H9 (cell line): ENCODE measurements around the gene ZRANB1. TPM values are rescaled to one million over a fixed set of nuclear protein-coding genes. Genes with fewer than 3 reads are reported as not detected.

ENCODE experiments used
- DNase-seq: peaks from one replicate; pipeline ENCODE4 v3.0.0-alpha.2; 2017
- H2AFZ ChIP-seq: one replicate; pipeline ENCODE4 v1.6.1; 2013; ENCODE audit warnings: mild to moderate bottlenecking, low read length, control low read depth, moderate library complexity
- H2AK5ac ChIP-seq: 2 replicates; pipeline ENCODE4 v1.6.1; 2013; ENCODE audit warnings: low read length, control low read depth, mixed read lengths; ENCODE audit not compliant: insufficient read length
- H2BK120ac ChIP-seq: one replicate; pipeline ENCODE4 v1.6.1; 2013; ENCODE audit warnings: low read depth, mild to moderate bottlenecking, low read length, control low read depth, inconsistent platforms; ENCODE audit not compliant: poor library complexity, severe bottlenecking
- H2BK12ac ChIP-seq: 2 replicates; pipeline ENCODE4 v1.6.1; 2013; ENCODE audit warnings: low read length, control low read depth, mixed read lengths, low read depth; ENCODE audit not compliant: insufficient read length
- H2BK15ac ChIP-seq: 2 replicates; pipeline ENCODE4 v1.6.1; 2013; ENCODE audit warnings: low read depth, low read length, control low read depth
- H2BK20ac ChIP-seq: one replicate; pipeline ENCODE4 v1.6.1; 2013; ENCODE audit warnings: low read depth, mild to moderate bottlenecking, low read length, control low read depth, inconsistent platforms; ENCODE audit not compliant: poor library complexity, severe bottlenecking
- H2BK5ac ChIP-seq: 2 replicates; pipeline ENCODE4 v1.6.1; 2013; ENCODE audit warnings: low read length, control low read depth, mixed read lengths; ENCODE audit not compliant: insufficient read length
- H3K14ac ChIP-seq: 2 replicates; pipeline ENCODE4 v1.6.1; 2013; ENCODE audit warnings: low read length, control low read depth; ENCODE audit not compliant: insufficient read depth
- H3K18ac ChIP-seq: 2 replicates; pipeline ENCODE4 v1.6.1; 2013; ENCODE audit warnings: low read depth, mild to moderate bottlenecking, mixed read lengths, low read length, control low read depth; ENCODE audit not compliant: insufficient read length
- H3K23ac ChIP-seq: 2 replicates; pipeline ENCODE4 v1.6.1; 2013; ENCODE audit warnings: low read length, control low read depth, mixed read lengths, low read depth; ENCODE audit not compliant: insufficient read length
- H3K23me2 ChIP-seq: 2 replicates; pipeline ENCODE4 v1.6.1; 2013; ENCODE audit warnings: low read depth, mild to moderate bottlenecking, mixed read lengths, low read length, control low read depth; ENCODE audit not compliant: insufficient read length, poor library complexity, severe bottlenecking
- H3K27ac ChIP-seq: 2 replicates; pipeline ENCODE4 v1.5.1; 2013; ENCODE audit warnings: low read length, control low read depth, mixed read lengths, low read depth; ENCODE audit not compliant: insufficient read length
- H3K27me3 ChIP-seq: 2 replicates; pipeline ENCODE4 v1.6.1; 2013; ENCODE audit warnings: low read length, control low read depth, inconsistent platforms; ENCODE audit not compliant: insufficient read depth
- H3K4ac ChIP-seq: 2 replicates; pipeline ENCODE4 v1.6.1; 2013; ENCODE audit warnings: low read depth, mild to moderate bottlenecking, control low read depth, inconsistent platforms, low read length, moderate library complexity
- H3K4me1 ChIP-seq: 2 replicates; pipeline ENCODE4 v1.6.1; 2013; ENCODE audit warnings: low read length, control low read depth, inconsistent platforms; ENCODE audit not compliant: insufficient read depth
- H3K4me2 ChIP-seq: 2 replicates; pipeline ENCODE4 v1.6.1; 2013; ENCODE audit warnings: low read length, control low read depth, mixed read lengths; ENCODE audit not compliant: insufficient read length, insufficient read depth
- H3K56ac ChIP-seq: 2 replicates; pipeline ENCODE4 v1.6.1; 2013; ENCODE audit warnings: low read depth, mild to moderate bottlenecking, mixed read lengths, low read length, control low read depth; ENCODE audit not compliant: insufficient read length
- H3K79me1 ChIP-seq: 2 replicates; pipeline ENCODE4 v1.6.1; 2013; ENCODE audit warnings: low read depth, mild to moderate bottlenecking, moderate library complexity, low read length, control low read depth, inconsistent platforms; ENCODE audit not compliant: insufficient read depth, poor library complexity, severe bottlenecking
- H3K79me2 ChIP-seq: 2 replicates; pipeline ENCODE4 v1.6.1; 2013; ENCODE audit warnings: low read length, control low read depth, inconsistent platforms; ENCODE audit not compliant: insufficient read depth
- H3K9ac ChIP-seq: 2 replicates; pipeline ENCODE4 v1.6.1; 2013; ENCODE audit warnings: low read length, control low read depth, mixed read lengths; ENCODE audit not compliant: insufficient read length; ENCODE audit errors: extremely low read depth
- H3K9me3 ChIP-seq: one replicate; pipeline ENCODE4 v1.6.1; 2013; ENCODE audit warnings: low read depth, low read length, inconsistent platforms; ENCODE audit not compliant: control insufficient read depth
- H3T11ph ChIP-seq: one replicate; pipeline ENCODE4 v1.6.1; 2013; ENCODE audit warnings: mild to moderate bottlenecking, low read length, control low read depth, inconsistent platforms
- H4K20me1 ChIP-seq: one replicate; pipeline ENCODE4 v1.6.1; 2013; ENCODE audit not compliant: control insufficient read depth, insufficient read length, insufficient read depth
- H4K5ac ChIP-seq: 2 replicates; pipeline ENCODE4 v1.6.1; 2013; ENCODE audit warnings: low read depth, mild to moderate bottlenecking, mixed read lengths, low read length, control low read depth; ENCODE audit not compliant: insufficient read length
- H4K8ac ChIP-seq: replicated peaks from 2 replicates; pipeline ENCODE4 v1.6.1; 2013; ENCODE audit warnings: low read length, control low read depth, mixed read lengths, low read depth; ENCODE audit not compliant: insufficient read length
- H4K91ac ChIP-seq: 2 replicates; pipeline ENCODE4 v1.6.1; 2013; ENCODE audit warnings: low read depth, mild to moderate bottlenecking, moderate library complexity, mixed read lengths, low read length, control low read depth; ENCODE audit not compliant: insufficient read length
- H3K27ac Mint-ChIP-seq, 3 experiments: 2 replicates in 2 of 3; 3 replicates in 1 of 3; pipeline ENCODE4 v1.8.0; 2020 to 2021; ENCODE audit warnings: mixed read lengths in 3 of 3, mild to moderate bottlenecking in 1 of 3, moderate library complexity in 1 of 3
- H3K27me3 Mint-ChIP-seq: 2 replicates; pipeline ENCODE4 v1.8.0; 2021; ENCODE audit warnings: low read depth, mild to moderate bottlenecking, moderate library complexity, mixed read lengths
- H3K36me3 Mint-ChIP-seq, 3 experiments: 2 replicates in 2 of 3; 3 replicates in 1 of 3; pipeline ENCODE4 v1.8.0; 2020 to 2021; ENCODE audit warnings: low read depth in 3 of 3, mixed read lengths in 3 of 3; ENCODE audit not compliant: insufficient read depth in 1 of 3
- H3K4me1 Mint-ChIP-seq, 2 experiments: 2 replicates each; pipeline ENCODE4 v1.8.0; 2020; ENCODE audit warnings: mixed read lengths in 2 of 2
- H3K4me3 Mint-ChIP-seq, 2 experiments: 2 replicates in 1 of 2; 3 replicates in 1 of 2; pipeline ENCODE4 v1.8.0; 2020 to 2021; ENCODE audit warnings: mild to moderate bottlenecking in 2 of 2, mixed read lengths in 2 of 2, moderate library complexity in 1 of 2
- H3K9me3 Mint-ChIP-seq, 2 experiments: 2 replicates in 1 of 2; 3 replicates in 1 of 2; pipeline ENCODE4 v1.8.0; 2020; ENCODE audit warnings: mild to moderate bottlenecking in 2 of 2, mixed read lengths in 2 of 2, moderate library complexity in 1 of 2
- WGBS: extraction: QIAGEN DNeasy Blood & Tissue Kit; methylation state at CpG from one replicate; pipeline ENCODE4 v1.1.7; 2013; ENCODE audit warnings: missing lambda C conversion rate, low lambda C conversion rate, mixed read lengths; ENCODE audit not compliant: insufficient read length; ENCODE audit errors: extremely low coverage; 5-methylcytosine and 5-hydroxymethylcytosine counted together
- total RNA-seq: library from RNA; stranded (reverse); gene quantifications from 2 replicates; pipeline ENCODE4 v1.2.1, GENCODE V29; 2021
- TF ChIP-seq, protein P1 (sequence below): fragments of 200-600 bp; sonication (generic); conservative IDR thresholded peaks from 3 replicates; pipeline ENCODE4 v1.8.0; 2021; ENCODE audit warnings: antibody characterized with exemption, mild to moderate bottlenecking

ZRANB1 gene
- total RNA-seq, 1 experiment from 2014 or later: 17.4 TPM

DNA sequence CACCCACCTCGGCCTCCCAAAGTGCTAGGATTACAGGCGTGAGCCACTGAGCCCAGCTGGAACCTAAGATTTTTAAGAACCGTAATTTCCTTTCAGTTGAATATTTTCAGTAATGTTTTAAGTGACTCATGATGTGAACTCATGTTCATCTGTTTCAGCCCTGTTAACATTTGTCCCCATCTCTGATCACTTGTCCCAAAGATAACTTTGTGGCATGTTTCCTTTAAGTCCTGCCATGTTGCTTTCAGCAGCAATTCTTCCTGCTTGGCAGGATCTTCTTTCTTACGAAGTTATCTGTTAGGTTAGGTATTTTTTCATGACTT is 19.3 kb downstream of the ZRANB1 start:
- Histone ChIP-seq H3K79me1 (peaks cover 17% of the 10 kb centered on the region), H3K27ac (no peak overlapping the region), H2AK5ac (no peak overlapping the region), H2BK12ac (no peak overlapping the region), H3K4me2 (no peak overlapping the region), H3K14ac (no peak overlapping the region), H3K4me1 (no peaks in the 10 kb centered on the region), H3K23ac (no peak overlapping the region), H2BK15ac (no peak overlapping the region), H3K23me2 (no peaks in the 10 kb centered on the region), H2BK5ac (no peak overlapping the region), H3K18ac (no peak overlapping the region), H2BK20ac (no peak overlapping the region), H3K56ac (no peak overlapping the region), H3K27me3 (no peaks in the 10 kb centered on the region), H4K8ac (no peak overlapping the region), H2BK120ac (no peak overlapping the region), H3K9ac (no peak overlapping the region), H2AFZ (no peak overlapping the region), H3T11ph (no peak overlapping the region), H3K9me3 (no peaks in the 10 kb centered on the region), H3K79me2 (peaks cover 12% of the 10 kb centered on the region; the same call in 1 of the 2 replicates), H4K20me1 (no peaks in the 10 kb centered on the region), H4K5ac (no peak overlapping the region), H3K4ac (no peak overlapping the region), H4K91ac (no peak overlapping the region)
- Mint-ChIP-seq H3K36me3 (0 out of 7 replicates have a peak, but pooled peaks cover 0 to 3% (median 0%) of the 10 kb centered on the region in 3 experiments), H3K4me3 (no peak overlapping the region), H3K27ac (no peak overlapping the region; a peak in 2 of 7 replicates), H3K27me3 (no peaks in the 10 kb centered on the region), H3K9me3 (no peaks in the 10 kb centered on the region), H3K4me1 (peaks cover 11 to 17% of the 10 kb centered on the region in 2 experiments)
- no CpG with 5 or more reads among the region's 4 CpGs for WGBS
- no peak for DNase-seq
- TF ChIP-seq, protein P1, sequence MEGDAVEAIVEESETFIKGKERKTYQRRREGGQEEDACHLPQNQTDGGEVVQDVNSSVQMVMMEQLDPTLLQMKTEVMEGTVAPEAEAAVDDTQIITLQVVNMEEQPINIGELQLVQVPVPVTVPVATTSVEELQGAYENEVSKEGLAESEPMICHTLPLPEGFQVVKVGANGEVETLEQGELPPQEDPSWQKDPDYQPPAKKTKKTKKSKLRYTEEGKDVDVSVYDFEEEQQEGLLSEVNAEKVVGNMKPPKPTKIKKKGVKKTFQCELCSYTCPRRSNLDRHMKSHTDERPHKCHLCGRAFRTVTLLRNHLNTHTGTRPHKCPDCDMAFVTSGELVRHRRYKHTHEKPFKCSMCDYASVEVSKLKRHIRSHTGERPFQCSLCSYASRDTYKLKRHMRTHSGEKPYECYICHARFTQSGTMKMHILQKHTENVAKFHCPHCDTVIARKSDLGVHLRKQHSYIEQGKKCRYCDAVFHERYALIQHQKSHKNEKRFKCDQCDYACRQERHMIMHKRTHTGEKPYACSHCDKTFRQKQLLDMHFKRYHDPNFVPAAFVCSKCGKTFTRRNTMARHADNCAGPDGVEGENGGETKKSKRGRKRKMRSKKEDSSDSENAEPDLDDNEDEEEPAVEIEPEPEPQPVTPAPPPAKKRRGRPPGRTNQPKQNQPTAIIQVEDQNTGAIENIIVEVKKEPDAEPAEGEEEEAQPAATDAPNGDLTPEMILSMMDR: no peak
